Measurements from ENCODE around the gene NRXN3. TPM values are rescaled to one million over a fixed set of nuclear protein-coding genes. Genes with fewer than 3 reads are reported as not detected.
A peak's percentile ranks its signal among the peaks of the same experiment; 100 is the strongest.

The NRXN3 gene
- total RNA-seq, 1 donor from 2014 or later = 2.5 TPM

- no peak for DNase-seq
Observed at GRCh38 chr14:79248771-79249170, 1078.6 kb downstream of the NRXN3 start.

- no peak for DNase-seq
Observed at GRCh38 chr14:79251278-79251677, 1081.1 kb downstream of the NRXN3 start.

- no peak for DNase-seq
Observed at GRCh38 chr14:79253576-79253975, 1083.4 kb downstream of the NRXN3 start.

- no peak for DNase-seq
Observed at GRCh38 chr14:79254069-79254775, 1084.0 kb downstream of the NRXN3 start.

GRCh38 chr14:79256380-79256779 lies 1086.2 kb downstream of the NRXN3 start:
- DNase-seq = no peak

- no peak for DNase-seq
Observed at GRCh38 chr14:79260406-79260805, 1090.2 kb downstream of the NRXN3 start.

- no peak for DNase-seq
Observed at GRCh38 chr14:79265366-79265946, 1095.3 kb downstream of the NRXN3 start.

- no peak for DNase-seq
Observed at GRCh38 chr14:79270361-79270760, 1100.2 kb downstream of the NRXN3 start.

- DNase-seq = no peak
Observed at GRCh38 chr14:79271122-79271521, 1100.9 kb downstream of the NRXN3 start.

- no peak for DNase-seq
Observed at GRCh38 chr14:79274641-79275291, 1104.6 kb downstream of the NRXN3 start.

- no peak for DNase-seq
Observed at GRCh38 chr14:79275292-79275655, 1105.1 kb downstream of the NRXN3 start.

GRCh38 chr14:79278286-79278797 lies 1108.2 kb downstream of the NRXN3 start:
- no peak for DNase-seq

GRCh38 chr14:79278798-79279644 lies 1108.8 kb downstream of the NRXN3 start:
- peak; percentile 60 for DNase-seq

- DNase-seq = no peak
Observed at GRCh38 chr14:79279645-79280597, 1109.7 kb downstream of the NRXN3 start.

GRCh38 chr14:79281244-79282152 lies 1111.3 kb downstream of the NRXN3 start:
- no peak for DNase-seq

- DNase-seq = no peak
Observed at GRCh38 chr14:79284621-79285020, 1114.4 kb downstream of the NRXN3 start.

GRCh38 chr14:79285263-79285662 lies 1115.1 kb downstream of the NRXN3 start:
- DNase-seq = no peak

- DNase-seq = no peak
Observed at GRCh38 chr14:79287976-79288375, 1117.8 kb downstream of the NRXN3 start.

GRCh38 chr14:79293482-79294177 lies 1123.5 kb downstream of the NRXN3 start:
- no peak for DNase-seq

GRCh38 chr14:79294499-79294898 lies 1124.3 kb downstream of the NRXN3 start:
- no peak for DNase-seq
